Spleen (tissue), 11 donors: Measurements from ENCODE around the gene ZNF397. TPM values are rescaled to one million over a fixed set of nuclear protein-coding genes. Genes with fewer than 3 reads are reported as not detected.

Source experiments
- DNase-seq: peaks from one replicate; pipeline ENCODE4 v3.0.0-alpha.2; 2020
- H3K27ac ChIP-seq, 8 donors: fragments of 200-600 bp; sonication (generic) in 7 of 8; 1 replicate in 4 of 8; 2 replicates in 4 of 8; pipeline versions ENCODE4 v1.5.0 to v1.8.0; 2016 to 2021; ENCODE audit warnings: inconsistent platforms in 4 of 8, mild to moderate bottlenecking in 4 of 8, moderate library complexity in 1 of 8
- H3K27me3 ChIP-seq, 7 donors: fragments of 200-600 bp; sonication (generic) in 6 of 7; replicated peaks in 1 of 7; 1 replicate in 4 of 7; 2 replicates in 3 of 7; pipeline versions ENCODE4 v1.5.0 to v1.8.0; 2016 to 2021; ENCODE audit warnings: inconsistent platforms in 3 of 7, mild to moderate bottlenecking in 1 of 7
- H3K36me3 ChIP-seq, 6 donors: fragments of 200-600 bp; sonication (generic) in 5 of 6; 1 replicate in 4 of 6; 2 replicates in 2 of 6; pipeline versions ENCODE4 v1.5.0 to v1.8.0; 2016 to 2021; ENCODE audit warnings: inconsistent platforms in 2 of 6
- H3K4me1 ChIP-seq, 6 donors: fragments of 200-600 bp; sonication (generic) in 5 of 6; 1 replicate in 3 of 6; 2 replicates in 3 of 6; pipeline versions ENCODE4 v1.5.0 to v1.8.0; 2016 to 2021; ENCODE audit warnings: inconsistent platforms in 3 of 6
- H3K4me3 ChIP-seq, 8 donors: fragments of 200-600 bp; sonication (generic) in 7 of 8; 1 replicate in 4 of 8; 2 replicates in 4 of 8; pipeline versions ENCODE4 v1.5.0 to v1.8.0; 2016 to 2021; ENCODE audit warnings: inconsistent platforms in 4 of 8, mild to moderate bottlenecking in 4 of 8, moderate library complexity in 2 of 8
- H3K9me3 ChIP-seq, 8 donors: fragments of 200-600 bp; sonication (generic) in 7 of 8; 1 replicate in 4 of 8; 2 replicates in 4 of 8; pipeline versions ENCODE4 v1.5.0 to v1.8.0; 2016 to 2021; ENCODE audit warnings: inconsistent platforms in 4 of 8
- CTCF ChIP-seq, 11 experiments: fragments of 200-600 bp in 7 of 11; fragments of 450-650 bp in 4 of 11; sonication (generic) in 4 of 11; IDR thresholded peaks in 8 of 11; conservative IDR thresholded peaks in 3 of 11; 1 replicate in 7 of 11; 2 replicates in 4 of 11; pipeline versions ENCODE4 v1.4.0 to v1.8.0; 2016 to 2021; ENCODE audit warnings: antibody characterized with exemption in 11 of 11, inconsistent platforms in 4 of 11, mild to moderate bottlenecking in 1 of 11
- POLR2A ChIP-seq, 3 donors: fragments of 450-650 bp; IDR thresholded peaks; one replicate each; pipeline ENCODE4 v1.5.1; 2017; ENCODE audit warnings: antibody characterized with exemption in 3 of 3, mild to moderate bottlenecking in 1 of 3
- POLR2AphosphoS5 ChIP-seq, 3 donors: sonication (generic); formaldehyde crosslinking; IDR thresholded peaks; one replicate each; pipeline ENCODE4 v1.5.1; 2017; ENCODE audit warnings: antibody characterized with exemption in 3 of 3
- WGBS, 5 donors: extraction: QIAGEN DNeasy Blood & Tissue Kit in 3 of 5; methylation state at CpG; one replicate each; pipeline versions ENCODE4 v1.1.5 to v1.1.7; 2013 to 2018; 5-methylcytosine and 5-hydroxymethylcytosine counted together
- intact Hi-C: fragments of 100-400 bp; cut with DNase I; formaldehyde crosslinking; loops from one replicate; pipeline ENCODE4 v1.15.0; 2023; ENCODE audit warnings: low total_unique reads
- polyA plus RNA-seq, 3 donors: library from polyadenylated mRNA; stranded (reverse); fragments of 200-250 nt; gene quantifications; one replicate each; pipeline ENCODE4 v1.2.1, GENCODE V29; 2013
- total RNA-seq, 7 donors: library from RNA; depleted of rRNA in 3 of 7; stranded (reverse); fragments of >200 nt in 3 of 7; fragmentation: NEBNext Ultra II Directional in 4 of 7; extraction: Animal tissue kit (Norgen Biotek cat#: 25700) in 4 of 7; gene quantifications; one replicate each; pipeline versions ENCODE4 v1.1.0 to v1.2.1, GENCODE V29; 2016 to 2021
- donor health status: healthy with polysubstance abuse.
- donor health status: DM: no; HTN: no; CAD: no; lungs with moderate emphysema.
- donor health status: DM: no; HTN: no; CAD: no.
- donor health status: Bipolar disorder and iron deficiency.
- donor health status: healthy.
- donor health status: DM: no; HTN: no; CAD: no.
- donor health status: DM: yes; HTN: yes; CAD: no.

The ZNF397 gene
- total and polyA plus RNA-seq, 10 donors: 10.3 to 50.7 (median 32.2) TPM

- H3K4me3 ChIP-seq: peak overlapping the region; percentile 54 to 86 (median 66)
- 0 to 2% (median 1%) methylated on average over 5 of the region's 5 CpGs for WGBS, 5 donors
- H3K27ac ChIP-seq: peak overlapping the region; percentile 95 to 99 (median 98)
- peaks cover 0 to 30% (median 20%) of the 10 kb centered on the region in 8 donors for H3K9me3 ChIP-seq
- peaks cover 5 to 27% (median 21%) of the 10 kb centered on the region in 6 donors for H3K4me1 ChIP-seq
- DNase-seq: no peak
- intact Hi-C loops: loop anchor here (5.0 kb wide), 1 partner anchor 101 kb away; the partner anchor contains the start of gene ZNF24
- no peaks in the 10 kb centered on the region for H3K27me3 ChIP-seq
- peaks cover 12 to 43% (median 40%) of the 10 kb centered on the region in 6 donors for H3K36me3 ChIP-seq
- no peak for TF ChIP-seq POLR2A (IDR thresholded peaks at IDR 0.05)
- no peak for TF ChIP-seq CTCF (IDR thresholded peaks at IDR 0.05 in 8 of 11, conservative IDR thresholded peaks at IDR 0.05 in 3 of 11)
- TF ChIP-seq POLR2AphosphoS5 (IDR thresholded peaks at IDR 0.05): no peak
Observed at GRCh38 chr18:35241448-35241804, 592 bp downstream of the ZNF397 start.

DNA sequence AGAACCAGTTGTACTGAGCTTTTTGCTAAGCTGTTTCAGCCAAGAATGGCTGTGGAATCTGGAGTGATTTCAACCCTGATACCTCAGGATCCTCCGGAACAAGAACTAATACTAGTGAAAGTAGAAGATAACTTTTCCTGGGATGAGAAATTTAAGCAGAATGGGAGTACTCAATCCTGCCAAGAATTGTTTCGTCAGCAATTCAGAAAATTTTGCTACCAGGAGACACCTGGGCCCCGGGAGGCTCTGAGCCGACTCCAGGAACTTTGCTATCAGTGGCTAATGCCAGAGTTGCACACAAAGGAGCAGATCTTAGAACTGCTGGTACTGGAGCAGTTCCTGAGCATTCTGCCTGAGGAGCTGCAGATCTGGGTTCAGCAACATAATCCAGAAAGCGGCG, 1.6 kb downstream of the ZNF397 start:
- no peaks in the 10 kb centered on the region for H3K27me3 ChIP-seq
- DNase-seq: no peak
- H3K4me3 ChIP-seq: peak overlapping the region in 2 of 8 donors; percentile 62 to 86
- 92 to 97% (median 94%) methylated on average over 6 of the region's 6 CpGs for WGBS, 5 donors
- peaks cover 5 to 35% (median 23%) of the 10 kb centered on the region in 6 donors for H3K4me1 ChIP-seq
- H3K36me3 ChIP-seq: peaks cover 12 to 53% (median 49%) of the 10 kb centered on the region in 6 donors
- TF ChIP-seq POLR2A (IDR thresholded peaks at IDR 0.05) (no peak), CTCF (IDR thresholded peaks at IDR 0.05 in 8 of 11, conservative IDR thresholded peaks at IDR 0.05 in 3 of 11) (no peak)
- peaks cover 0 to 40% (median 28%) of the 10 kb centered on the region in 8 donors for H3K9me3 ChIP-seq
- intact Hi-C loops: loop anchor here (5.0 kb wide), 1 partner anchor 100 kb away; the partner anchor contains the start of gene ZNF24
- H3K27ac ChIP-seq: no peak overlapping the region

- Histone ChIP-seq H3K27ac (no peak overlapping the region), H3K36me3 (peaks cover 12 to 74% (median 59%) of the 10 kb centered on the region in 6 donors), H3K4me1 (peaks cover 5 to 46% (median 32%) of the 10 kb centered on the region in 6 donors), H3K4me3 (no peak overlapping the region), H3K9me3 (peaks cover 0 to 57% (median 28%) of the 10 kb centered on the region in 8 donors), H3K27me3 (no peaks in the 10 kb centered on the region)
- intact Hi-C loops: loop anchor here (5.0 kb wide), 1 partner anchor 98 kb away; the partner anchor contains the start of gene ZNF24
- DNase-seq: no peak
- 92 to 98% (median 95%) methylated on average over 4 of the region's 4 CpGs for WGBS, 5 donors
- TF ChIP-seq POLR2AphosphoS5 (IDR thresholded peaks at IDR 0.05) (no peak), POLR2A (IDR thresholded peaks at IDR 0.05) (no peak), CTCF (IDR thresholded peaks at IDR 0.05 in 8 of 11, conservative IDR thresholded peaks at IDR 0.05 in 3 of 11) (no peak)
Observed at GRCh38 chr18:35244671-35245070, 3.8 kb downstream of the ZNF397 start.

- 94 to 99% (median 98%) methylated on average over 4 of the region's 4 CpGs for WGBS, 5 donors
- DNase-seq: no peak
- Histone ChIP-seq H3K27ac (no peak overlapping the region), H3K4me1 (peaks cover 5 to 41% (median 27%) of the 10 kb centered on the region in 6 donors), H3K36me3 (peaks cover 12 to 85% (median 64%) of the 10 kb centered on the region in 6 donors), H3K27me3 (no peaks in the 10 kb centered on the region), H3K9me3 (peaks cover 0 to 62% (median 28%) of the 10 kb centered on the region in 8 donors), H3K4me3 (no peak overlapping the region)
- intact Hi-C loops: no loop called here
- TF ChIP-seq POLR2AphosphoS5 (IDR thresholded peaks at IDR 0.05) (no peak), POLR2A (IDR thresholded peaks at IDR 0.05) (no peak), CTCF (IDR thresholded peaks at IDR 0.05 in 8 of 11, conservative IDR thresholded peaks at IDR 0.05 in 3 of 11) (no peak)
Observed at GRCh38 chr18:35245719-35246317, 5.0 kb downstream of the ZNF397 start.
